ENCODE measurements around the gene SLN. TPM values are rescaled to one million over a fixed set of nuclear protein-coding genes. Genes with fewer than 3 reads are reported as not detected.

Gene SLN
- total RNA-seq, 1 experiment from 2014 or later, result not detected

GRCh38 chr11:107719557-107720302 is 7.9 kb upstream of the SLN start:
- H3K9me3 Mint-ChIP-seq, result no peaks in the 10 kb centered on the region
- Histone ChIP-seq H2BK20ac (ENCODE audit: low read depth, low read length, poor library complexity, severe bottlenecking) (no peak overlapping the region), H2AFZ (ENCODE audit: low read length) (no peak overlapping the region), H3K27ac (ENCODE audit: insufficient read length, low read depth, low read length) (no peak overlapping the region), H3K79me2 (ENCODE audit: insufficient read depth, low read length) (no peaks in the 10 kb centered on the region), H4K20me1 (ENCODE audit: control insufficient read depth, insufficient read depth, insufficient read length) (no peaks in the 10 kb centered on the region), H4K8ac (replicated peaks; ENCODE audit: insufficient read length, low read depth, low read length) (no peak overlapping the region), H3K4ac (ENCODE audit: low read depth, low read length) (no peak overlapping the region), H3K4me1 (ENCODE audit: insufficient read depth, low read length) (no peaks in the 10 kb centered on the region), H4K5ac (ENCODE audit: insufficient read length, low read depth, low read length) (no peak overlapping the region), H4K91ac (ENCODE audit: insufficient read length, low read depth, low read length) (no peak overlapping the region), H2AK5ac (ENCODE audit: insufficient read length, low read length) (no peak overlapping the region), H3K14ac (ENCODE audit: insufficient read depth, low read length) (no peak overlapping the region), H2BK15ac (ENCODE audit: low read depth, low read length) (no peak overlapping the region), H2BK5ac (ENCODE audit: insufficient read length, low read length) (no peak overlapping the region), H3K9me3 (ENCODE audit: control insufficient read depth, low read depth, low read length) (no peaks in the 10 kb centered on the region), H3K27me3 (ENCODE audit: insufficient read depth, low read length) (no peaks in the 10 kb centered on the region), H3K9ac (ENCODE audit: extremely low read depth, insufficient read length, low read length) (no peak overlapping the region), H3K4me2 (ENCODE audit: insufficient read depth, insufficient read length, low read length) (no peak overlapping the region), H3K23ac (ENCODE audit: insufficient read length, low read depth, low read length) (no peak overlapping the region), H2BK120ac (ENCODE audit: low read depth, low read length, poor library complexity, severe bottlenecking) (no peak overlapping the region), H3K18ac (ENCODE audit: insufficient read length, low read depth, low read length) (no peak overlapping the region), H3K79me1 (ENCODE audit: insufficient read depth, low read depth, low read length, poor library complexity, severe bottlenecking) (no peaks in the 10 kb centered on the region), H3K56ac (ENCODE audit: insufficient read length, low read depth, low read length) (no peak overlapping the region), H2BK12ac (ENCODE audit: insufficient read length, low read depth, low read length) (no peak overlapping the region), H3T11ph (ENCODE audit: low read length) (no peak overlapping the region), H3K23me2 (ENCODE audit: insufficient read length, low read depth, low read length, poor library complexity, severe bottlenecking) (no peaks in the 10 kb centered on the region)
- peaks cover 2% of the 10 kb centered on the region for H3K27me3 Mint-ChIP-seq (ENCODE audit: low read depth)
- no CpG with 5 or more reads among the region's 7 CpGs for WGBS (ENCODE audit: extremely low coverage, insufficient read length, low lambda C conversion rate)
- H3K4me3 Mint-ChIP-seq, result no peak overlapping the region
- H3K4me1 Mint-ChIP-seq, result peaks cover 0 to 2% of the 10 kb centered on the region in 2 experiments; a peak in 1 of 4 replicates
- H3K36me3 Mint-ChIP-seq (ENCODE audit: insufficient read depth in 1 of 3, low read depth in 3 of 3), result no peaks in the 10 kb centered on the region
- no peak overlapping the region for H3K27ac Mint-ChIP-seq
- no peak for DNase-seq
- no peak for TF ChIP-seq CTCF (conservative IDR thresholded peaks at IDR 0.05)
